ENCODE data around the gene ESYT3.

ESYT3 gene

DNA sequence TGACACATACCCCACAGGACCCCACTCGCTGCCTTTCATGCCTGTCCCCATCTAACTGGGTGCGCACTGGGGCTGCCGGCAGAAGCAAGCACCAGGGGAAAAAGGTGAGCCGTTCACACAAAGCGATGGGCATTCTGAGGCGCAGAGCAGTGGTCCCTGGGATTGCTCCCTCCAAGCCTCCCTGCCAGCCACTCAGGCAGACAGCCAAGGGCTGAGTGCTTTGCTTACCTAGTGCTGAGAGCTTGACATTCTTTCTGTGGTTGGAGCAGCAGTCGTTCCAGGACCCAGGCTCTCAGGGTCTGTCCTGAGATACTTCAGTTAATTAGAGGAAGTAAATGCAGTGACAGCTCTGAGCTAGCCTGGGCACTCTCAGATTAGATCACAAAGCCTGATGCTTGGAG is 5.7 kb downstream of the ESYT3 start (continued):
- TF ChIP-seq KLF17 (tag by site-specific recombination; IDR thresholded peaks at IDR 0.05): no peak

- Histone ChIP-seq H3K36me3 (ENCODE audit: control insufficient read depth in 2 of 2, insufficient read depth in 1 of 2, low read length in 2 of 2) (no peaks in the 10 kb centered on the region), H3K27ac (ENCODE audit: extremely low read depth, low read depth, low read length) (no peak overlapping the region), H3K4me3 (ENCODE audit: low read depth, low read length) (no peak overlapping the region), H3K9me3 (ENCODE audit: control insufficient read depth, insufficient read depth, low read depth, low read length) (no peaks in the 10 kb centered on the region), H3K4me1 (ENCODE audit: control insufficient read depth, insufficient read depth, low read length) (no peaks in the 10 kb centered on the region)
- POLR2A ChIA-PET: no interaction called here
- TF ChIP-seq ZNF654 (tag by site-specific recombination; IDR thresholded peaks at IDR 0.05; ENCODE audit: low read depth) (no peak), ZBTB26 (tag by site-specific recombination; optimal IDR thresholded peaks at IDR 0.05) (no peak), SCRT2 (tag by site-specific recombination; IDR thresholded peaks at IDR 0.05) (no peak), IKZF3 (tag by site-specific recombination; IDR thresholded peaks at IDR 0.05) (no peak), ZFP41 (tag by site-specific recombination; IDR thresholded peaks at IDR 0.05; ENCODE audit: borderline replicate concordance) (no peak), HOXA7 (CRISPR knock-in tag; IDR thresholded peaks at IDR 0.05; ENCODE audit: borderline replicate concordance) (no peak), ZBTB7A (tag by site-specific recombination; IDR thresholded peaks at IDR 0.05; ENCODE audit: low read depth) (no peak), TCF7L2 (IDR thresholded peaks at IDR 0.05; ENCODE audit: borderline replicate concordance, low read depth, low read length) (no peak)
- CTCF ChIA-PET: interaction anchor here (1.5 to 4.1 kb wide), 2 partner anchors 23 to 483 kb away, joined by 4 to 23 read pairs; no protein-coding TSS in a partner anchor
Measured at GRCh38 chr3:138440596-138440995, 6.2 kb downstream of the ESYT3 start.

- TF ChIP-seq KLF10 (tag by site-specific recombination; IDR thresholded peaks at IDR 0.05): no peak
- TF ChIP-seq ZSCAN16 (tag by site-specific recombination; IDR thresholded peaks at IDR 0.05): no peak
- TF ChIP-seq, protein P1, sequence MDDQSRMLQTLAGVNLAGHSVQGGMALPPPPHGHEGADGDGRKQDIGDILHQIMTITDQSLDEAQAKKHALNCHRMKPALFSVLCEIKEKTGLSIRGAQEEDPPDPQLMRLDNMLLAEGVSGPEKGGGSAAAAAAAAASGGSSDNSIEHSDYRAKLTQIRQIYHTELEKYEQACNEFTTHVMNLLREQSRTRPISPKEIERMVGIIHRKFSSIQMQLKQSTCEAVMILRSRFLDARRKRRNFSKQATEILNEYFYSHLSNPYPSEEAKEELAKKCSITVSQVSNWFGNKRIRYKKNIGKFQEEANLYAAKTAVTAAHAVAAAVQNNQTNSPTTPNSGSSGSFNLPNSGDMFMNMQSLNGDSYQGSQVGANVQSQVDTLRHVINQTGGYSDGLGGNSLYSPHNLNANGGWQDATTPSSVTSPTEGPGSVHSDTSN (CRISPR knock-in tag; IDR thresholded peaks at IDR 0.05): no peak
- TF ChIP-seq, protein P2, sequence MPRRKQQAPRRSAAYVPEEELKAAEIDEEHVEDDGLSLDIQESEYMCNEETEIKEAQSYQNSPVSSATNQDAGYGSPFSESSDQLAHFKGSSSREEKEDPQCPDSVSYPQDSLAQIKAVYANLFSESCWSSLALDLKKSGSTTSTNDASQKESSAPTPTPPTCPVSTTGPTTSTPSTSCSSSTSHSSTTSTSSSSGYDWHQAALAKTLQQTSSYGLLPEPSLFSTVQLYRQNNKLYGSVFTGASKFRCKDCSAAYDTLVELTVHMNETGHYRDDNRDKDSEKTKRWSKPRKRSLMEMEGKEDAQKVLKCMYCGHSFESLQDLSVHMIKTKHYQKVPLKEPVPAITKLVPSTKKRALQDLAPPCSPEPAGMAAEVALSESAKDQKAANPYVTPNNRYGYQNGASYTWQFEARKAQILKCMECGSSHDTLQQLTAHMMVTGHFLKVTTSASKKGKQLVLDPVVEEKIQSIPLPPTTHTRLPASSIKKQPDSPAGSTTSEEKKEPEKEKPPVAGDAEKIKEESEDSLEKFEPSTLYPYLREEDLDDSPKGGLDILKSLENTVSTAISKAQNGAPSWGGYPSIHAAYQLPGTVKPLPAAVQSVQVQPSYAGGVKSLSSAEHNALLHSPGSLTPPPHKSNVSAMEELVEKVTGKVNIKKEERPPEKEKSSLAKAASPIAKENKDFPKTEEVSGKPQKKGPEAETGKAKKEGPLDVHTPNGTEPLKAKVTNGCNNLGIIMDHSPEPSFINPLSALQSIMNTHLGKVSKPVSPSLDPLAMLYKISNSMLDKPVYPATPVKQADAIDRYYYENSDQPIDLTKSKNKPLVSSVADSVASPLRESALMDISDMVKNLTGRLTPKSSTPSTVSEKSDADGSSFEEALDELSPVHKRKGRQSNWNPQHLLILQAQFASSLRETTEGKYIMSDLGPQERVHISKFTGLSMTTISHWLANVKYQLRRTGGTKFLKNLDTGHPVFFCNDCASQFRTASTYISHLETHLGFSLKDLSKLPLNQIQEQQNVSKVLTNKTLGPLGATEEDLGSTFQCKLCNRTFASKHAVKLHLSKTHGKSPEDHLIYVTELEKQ (tag by site-specific recombination; IDR thresholded peaks at IDR 0.05; ENCODE audit: borderline replicate concordance): no peak
- no peak for TF ChIP-seq ZNF707 (tag by site-specific recombination; IDR thresholded peaks at IDR 0.05)
- POLR2A ChIA-PET: no interaction called here
- Histone ChIP-seq H3K36me3 (ENCODE audit: control insufficient read depth in 2 of 2, insufficient read depth in 1 of 2, low read length in 2 of 2) (no peaks in the 10 kb centered on the region), H3K4me1 (ENCODE audit: control insufficient read depth, insufficient read depth, low read length) (no peaks in the 10 kb centered on the region), H3K4me3 (ENCODE audit: low read depth, low read length) (no peak overlapping the region), H3K27ac (ENCODE audit: extremely low read depth, low read depth, low read length) (no peak overlapping the region), H3K9me3 (ENCODE audit: control insufficient read depth, insufficient read depth, low read depth, low read length) (no peaks in the 10 kb centered on the region)
- CTCF ChIA-PET: interaction anchor here (0.6 to 4.1 kb wide), 3 partner anchors 23 to 483 kb away, joined by 3 to 23 read pairs (median 3); no protein-coding TSS in a partner anchor
Measured at GRCh38 chr3:138441256-138441655, 6.8 kb downstream of the ESYT3 start.
